Esophagus squamous epithelium (tissue), 4 donors: ENCODE measurements around the gene C17orf78.

Experiments
- POLR2A ChIP-seq, 4 donors: fragments of 450-650 bp; IDR thresholded peaks; one replicate each; pipeline ENCODE4 v1.6.1; 2017; ENCODE audit warnings: antibody characterized with exemption in 4 of 4, mild to moderate bottlenecking in 4 of 4, moderate library complexity in 3 of 4
- TF ChIP-seq, protein P1 (sequence below), 6 experiments: fragments of 450-650 bp in 4 of 6; fragments of 200-600 bp in 2 of 6; sonication (generic) in 2 of 6; IDR thresholded peaks; one replicate each; pipeline ENCODE4 v1.5.1; 2016 to 2019; ENCODE audit warnings: antibody characterized with exemption in 6 of 6, mild to moderate bottlenecking in 4 of 6, moderate library complexity in 4 of 6

GRCh38 chr17:37358830-37359681 is 16.7 kb upstream of the C17orf78 start:
- TF ChIP-seq, protein P1, sequence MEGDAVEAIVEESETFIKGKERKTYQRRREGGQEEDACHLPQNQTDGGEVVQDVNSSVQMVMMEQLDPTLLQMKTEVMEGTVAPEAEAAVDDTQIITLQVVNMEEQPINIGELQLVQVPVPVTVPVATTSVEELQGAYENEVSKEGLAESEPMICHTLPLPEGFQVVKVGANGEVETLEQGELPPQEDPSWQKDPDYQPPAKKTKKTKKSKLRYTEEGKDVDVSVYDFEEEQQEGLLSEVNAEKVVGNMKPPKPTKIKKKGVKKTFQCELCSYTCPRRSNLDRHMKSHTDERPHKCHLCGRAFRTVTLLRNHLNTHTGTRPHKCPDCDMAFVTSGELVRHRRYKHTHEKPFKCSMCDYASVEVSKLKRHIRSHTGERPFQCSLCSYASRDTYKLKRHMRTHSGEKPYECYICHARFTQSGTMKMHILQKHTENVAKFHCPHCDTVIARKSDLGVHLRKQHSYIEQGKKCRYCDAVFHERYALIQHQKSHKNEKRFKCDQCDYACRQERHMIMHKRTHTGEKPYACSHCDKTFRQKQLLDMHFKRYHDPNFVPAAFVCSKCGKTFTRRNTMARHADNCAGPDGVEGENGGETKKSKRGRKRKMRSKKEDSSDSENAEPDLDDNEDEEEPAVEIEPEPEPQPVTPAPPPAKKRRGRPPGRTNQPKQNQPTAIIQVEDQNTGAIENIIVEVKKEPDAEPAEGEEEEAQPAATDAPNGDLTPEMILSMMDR (IDR thresholded peaks at IDR 0.05): peak in 4 of 6 experiments; percentile 37 to 50 (median 45)
- TF ChIP-seq POLR2A (IDR thresholded peaks at IDR 0.05): peak in 3 of 4 donors; percentile 40 to 66 (median 54)
